ENCODE data around the gene ABLIM1.

Gene ABLIM1

DNA sequence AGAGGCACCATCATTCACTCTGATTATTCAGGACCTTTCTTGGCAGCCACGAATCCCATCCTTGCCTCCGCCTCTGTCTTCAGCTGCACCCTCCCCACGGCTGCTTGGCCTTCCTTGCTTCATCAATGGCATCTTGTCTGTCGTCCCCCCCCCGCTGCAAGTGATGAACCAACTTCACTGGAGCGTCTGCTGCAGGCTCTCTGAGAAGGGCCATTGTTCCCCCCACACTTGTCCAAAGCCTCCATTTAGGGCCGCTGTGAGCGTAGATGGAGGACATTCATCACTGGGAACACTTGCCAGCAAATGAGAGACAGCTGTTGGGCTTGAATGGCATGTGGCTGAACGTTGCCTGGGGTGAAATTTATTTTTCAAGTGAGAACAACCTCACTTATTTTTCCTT, 273.9 kb downstream of the ABLIM1 start:
- no peak for DNase-seq (ENCODE audit: low read depth, low spot score)
- H3K27ac ChIP-seq, result no peak overlapping the region
